MM.1S (cell line): Measurements from ENCODE around the gene EVX1.

Experiments
- EZH2 ChIP-seq: fragments of 300-600 bp; sonication (generic); optimal IDR thresholded peaks from 2 replicates; pipeline ENCODE3; 2017; ENCODE audit warnings: low read depth, mild to moderate bottlenecking, antibody characterized with exemption, low read length, mixed read lengths
- EZH2phosphoT487 ChIP-seq: fragments of 300-600 bp; sonication (generic); IDR thresholded peaks from 2 replicates; pipeline ENCODE4 v1.6.1; 2018; ENCODE audit warnings: antibody characterized with exemption, low read length
- TF ChIP-seq, protein P1 (sequence below): fragments of 300-600 bp; sonication (generic); IDR thresholded peaks from 2 replicates; pipeline ENCODE4 v1.5.1; 2016; ENCODE audit warnings: antibody characterized with exemption, low read length, mixed read lengths

DNA sequence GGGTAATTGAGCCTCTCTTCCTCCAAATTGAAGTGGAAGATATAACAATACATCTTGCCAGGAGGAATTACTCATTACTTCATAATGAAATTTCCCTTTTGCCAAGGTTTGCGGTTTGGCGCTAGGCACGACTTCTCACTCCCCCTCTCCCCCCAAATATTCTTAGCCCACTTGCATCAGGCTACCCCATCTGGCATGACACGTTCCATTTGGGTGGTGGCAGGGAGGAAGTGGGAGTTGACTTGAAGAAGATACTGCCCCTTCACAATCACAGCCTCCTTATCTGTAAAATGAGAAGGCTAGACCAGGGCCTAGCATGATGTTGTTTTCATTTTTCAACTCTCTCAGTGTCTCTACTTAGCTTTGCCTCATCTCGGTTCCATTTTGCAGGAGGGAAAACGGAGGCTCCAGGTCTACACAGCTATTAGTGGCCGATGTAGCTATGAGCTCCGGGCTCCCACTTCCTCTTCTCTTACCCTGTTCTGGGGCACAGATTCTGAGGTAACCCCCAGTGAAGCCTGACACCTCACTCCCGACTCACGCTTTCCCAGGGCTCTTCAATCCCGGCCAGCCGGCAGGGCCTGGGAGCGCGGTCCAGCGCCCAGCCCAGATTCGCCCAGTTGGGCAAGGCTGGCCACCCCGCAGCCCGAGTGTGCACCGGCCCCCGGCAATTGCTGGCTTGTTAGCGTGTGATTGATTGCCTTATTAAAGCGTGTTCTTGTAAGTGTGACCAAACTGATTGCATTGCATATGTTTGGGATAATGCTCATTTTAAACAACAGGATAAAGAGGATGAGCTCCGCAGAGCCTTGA, 6.5 kb downstream of the EVX1 start:
- TF ChIP-seq, protein P1, sequence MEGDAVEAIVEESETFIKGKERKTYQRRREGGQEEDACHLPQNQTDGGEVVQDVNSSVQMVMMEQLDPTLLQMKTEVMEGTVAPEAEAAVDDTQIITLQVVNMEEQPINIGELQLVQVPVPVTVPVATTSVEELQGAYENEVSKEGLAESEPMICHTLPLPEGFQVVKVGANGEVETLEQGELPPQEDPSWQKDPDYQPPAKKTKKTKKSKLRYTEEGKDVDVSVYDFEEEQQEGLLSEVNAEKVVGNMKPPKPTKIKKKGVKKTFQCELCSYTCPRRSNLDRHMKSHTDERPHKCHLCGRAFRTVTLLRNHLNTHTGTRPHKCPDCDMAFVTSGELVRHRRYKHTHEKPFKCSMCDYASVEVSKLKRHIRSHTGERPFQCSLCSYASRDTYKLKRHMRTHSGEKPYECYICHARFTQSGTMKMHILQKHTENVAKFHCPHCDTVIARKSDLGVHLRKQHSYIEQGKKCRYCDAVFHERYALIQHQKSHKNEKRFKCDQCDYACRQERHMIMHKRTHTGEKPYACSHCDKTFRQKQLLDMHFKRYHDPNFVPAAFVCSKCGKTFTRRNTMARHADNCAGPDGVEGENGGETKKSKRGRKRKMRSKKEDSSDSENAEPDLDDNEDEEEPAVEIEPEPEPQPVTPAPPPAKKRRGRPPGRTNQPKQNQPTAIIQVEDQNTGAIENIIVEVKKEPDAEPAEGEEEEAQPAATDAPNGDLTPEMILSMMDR: no peak
- TF ChIP-seq EZH2: no peak
- TF ChIP-seq EZH2phosphoT487: no peak
